ENCODE measurements around the gene SYNGAP1. TPM values are rescaled to one million over a fixed set of nuclear protein-coding genes. Genes with fewer than 3 reads are reported as not detected.
A peak's percentile ranks its signal among the peaks of the same experiment; 100 is the strongest.
"Not testable (repeated sequence)": the region's sequence is repeated elsewhere in the genome, so short reads cannot be mapped to it uniquely, and the experiment has no call there.

Gene SYNGAP1
- 10 to 100 TPM; 43.5 to 61.6 (median 55.8) TPM for total RNA-seq
- total RNA-seq (2013): 8.6 TPM

DNA sequence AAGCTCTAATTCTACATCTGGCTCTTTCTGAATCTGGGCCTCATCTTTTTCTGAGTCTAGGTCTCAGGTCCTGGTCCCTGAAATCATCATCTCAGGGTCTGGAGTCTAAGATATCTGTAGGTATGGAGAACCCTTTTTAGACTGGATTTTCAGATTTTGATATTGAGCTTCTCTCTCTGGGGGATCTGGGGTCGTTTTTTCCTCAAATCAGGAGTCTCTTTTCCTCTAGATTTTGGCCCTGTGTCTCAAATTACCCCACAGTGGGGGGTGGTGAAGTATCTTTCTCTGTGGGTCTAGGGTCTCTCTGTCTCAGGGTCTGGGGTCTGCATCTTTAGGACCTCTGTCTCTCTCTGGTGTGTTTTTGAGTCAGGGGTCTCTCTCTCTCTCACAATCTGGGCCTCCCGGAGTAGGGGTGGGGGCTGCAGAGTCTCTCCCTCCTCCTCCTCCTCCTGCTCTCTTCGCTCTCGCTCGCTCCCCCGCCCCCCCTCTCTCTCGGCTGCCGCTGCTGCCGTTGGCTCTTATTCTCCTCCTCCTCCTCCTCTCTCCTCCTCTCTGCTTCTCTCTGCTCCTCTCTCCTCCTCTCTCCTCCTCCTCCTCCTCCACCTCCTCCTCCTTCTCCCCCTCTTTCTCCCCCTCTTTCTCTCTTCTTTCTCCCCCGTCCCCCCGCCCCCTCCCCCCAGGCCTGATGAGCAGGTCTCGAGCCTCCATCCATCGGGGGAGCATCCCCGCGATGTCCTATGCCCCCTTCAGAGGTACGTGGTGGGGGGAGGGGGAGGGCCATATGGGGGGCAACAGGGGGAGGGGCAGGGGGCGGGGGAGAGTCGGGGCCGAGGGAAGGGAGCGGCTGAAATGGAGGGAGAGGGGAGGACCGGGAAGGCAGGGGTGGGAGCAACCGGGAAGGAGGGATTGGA lies at the start of gene SYNGAP1:
Gene SYNGAP1, plus strand, starts transcription at position 486 of the 911 bp plus-strand sequence. Its CDS starts 200 bp downstream, at position 686.
- peak within 1 kb of the TSS; percentile 100 for H3K27ac Mint-ChIP-seq
- H3K4me1 ChIP-seq (ENCODE audit: control insufficient read depth, insufficient read depth, low read length): peaks cover 51% of the 10 kb centered on the region
- peaks cover 16% of the 10 kb centered on the region for H3K36me3 ChIP-seq (ENCODE audit: control insufficient read depth, insufficient read depth, low read length)
- ATAC-seq (no peak), DNase-seq (peak in 1 of 2 donors; percentile 59)
- H3K4me1 Mint-ChIP-seq: peaks cover 55 to 74% of the 10 kb centered on the region in 2 donors
- TF ChIP-seq, protein P1, sequence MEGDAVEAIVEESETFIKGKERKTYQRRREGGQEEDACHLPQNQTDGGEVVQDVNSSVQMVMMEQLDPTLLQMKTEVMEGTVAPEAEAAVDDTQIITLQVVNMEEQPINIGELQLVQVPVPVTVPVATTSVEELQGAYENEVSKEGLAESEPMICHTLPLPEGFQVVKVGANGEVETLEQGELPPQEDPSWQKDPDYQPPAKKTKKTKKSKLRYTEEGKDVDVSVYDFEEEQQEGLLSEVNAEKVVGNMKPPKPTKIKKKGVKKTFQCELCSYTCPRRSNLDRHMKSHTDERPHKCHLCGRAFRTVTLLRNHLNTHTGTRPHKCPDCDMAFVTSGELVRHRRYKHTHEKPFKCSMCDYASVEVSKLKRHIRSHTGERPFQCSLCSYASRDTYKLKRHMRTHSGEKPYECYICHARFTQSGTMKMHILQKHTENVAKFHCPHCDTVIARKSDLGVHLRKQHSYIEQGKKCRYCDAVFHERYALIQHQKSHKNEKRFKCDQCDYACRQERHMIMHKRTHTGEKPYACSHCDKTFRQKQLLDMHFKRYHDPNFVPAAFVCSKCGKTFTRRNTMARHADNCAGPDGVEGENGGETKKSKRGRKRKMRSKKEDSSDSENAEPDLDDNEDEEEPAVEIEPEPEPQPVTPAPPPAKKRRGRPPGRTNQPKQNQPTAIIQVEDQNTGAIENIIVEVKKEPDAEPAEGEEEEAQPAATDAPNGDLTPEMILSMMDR (IDR thresholded peaks at IDR 0.05): no peak
- no peaks in the 10 kb centered on the region for H3K9me3 ChIP-seq (ENCODE audit: control insufficient read depth, insufficient read depth, low read length)
- intact Hi-C loops (cut with micrococcal nuclease): loop anchor here (2.0 to 5.0 kb wide), 3 partner anchors 29 to 107 kb away; partner anchors contain the start of genes KIFC1 and ZBTB9
- peak within 1 kb of the TSS; percentile 61 for H3K4me3 Mint-ChIP-seq
- H3K9me3 Mint-ChIP-seq: no peaks in the 10 kb centered on the region
- peak within 1 kb of the TSS; percentile 95 for H3K27ac ChIP-seq (ENCODE audit: low read length)
- H3K4me3 ChIP-seq (ENCODE audit: low read length): no peak within 1 kb of the TSS
- no peaks in the 10 kb centered on the region for H3K27me3 ChIP-seq (ENCODE audit: control insufficient read depth, insufficient read depth, low read length)
- no peaks in the 10 kb centered on the region for H3K27me3 Mint-ChIP-seq (ENCODE audit: low read depth in 2 of 2)
- no peaks in the 10 kb centered on the region for H3K36me3 Mint-ChIP-seq
- 7% methylated on average over 13 of the region's 22 CpGs for WGBS (ENCODE audit: insufficient coverage)

DNA sequence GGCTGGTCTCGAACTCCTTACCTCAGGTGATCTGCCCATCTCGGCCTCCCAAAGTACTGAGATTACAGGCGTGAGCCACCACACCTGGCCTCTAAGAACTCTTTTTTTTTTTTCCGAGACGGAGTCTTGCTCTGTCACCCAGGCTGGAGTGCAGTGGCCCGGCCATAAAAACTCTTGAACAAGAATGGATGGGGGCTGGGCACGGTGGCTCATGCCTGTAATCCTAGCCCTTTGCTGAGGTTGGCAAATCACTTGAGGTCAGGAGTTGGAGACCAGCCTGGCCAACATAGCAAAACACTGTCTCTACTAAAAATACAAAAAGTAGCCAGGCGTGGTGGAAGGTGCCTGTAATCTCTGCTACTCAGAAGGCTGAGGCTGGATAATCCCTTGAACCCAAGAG lies 48.0 kb upstream of the SYNGAP1 start:
- H3K4me1 Mint-ChIP-seq: peaks cover 11 to 24% of the 10 kb centered on the region in 2 donors
- H3K27ac Mint-ChIP-seq; DNase-seq; ATAC-seq; H3K9me3 ChIP-seq (ENCODE audit: control insufficient read depth, insufficient read depth, low read length); H3K4me3 Mint-ChIP-seq; H3K36me3 Mint-ChIP-seq; H3K9me3 Mint-ChIP-seq; H3K36me3 ChIP-seq (ENCODE audit: control insufficient read depth, insufficient read depth, low read length); H3K27me3 ChIP-seq (ENCODE audit: control insufficient read depth, insufficient read depth, low read length); H3K4me3 ChIP-seq (ENCODE audit: low read length); H3K27me3 Mint-ChIP-seq (ENCODE audit: low read depth in 2 of 2); intact Hi-C loops (cut with micrococcal nuclease); H3K27ac ChIP-seq (ENCODE audit: low read length): not testable (repeated sequence)
- WGBS (ENCODE audit: insufficient coverage): 97% methylated on average over 8 of the region's 8 CpGs
- peaks cover 25% of the 10 kb centered on the region for H3K4me1 ChIP-seq (ENCODE audit: control insufficient read depth, insufficient read depth, low read length)

DNA sequence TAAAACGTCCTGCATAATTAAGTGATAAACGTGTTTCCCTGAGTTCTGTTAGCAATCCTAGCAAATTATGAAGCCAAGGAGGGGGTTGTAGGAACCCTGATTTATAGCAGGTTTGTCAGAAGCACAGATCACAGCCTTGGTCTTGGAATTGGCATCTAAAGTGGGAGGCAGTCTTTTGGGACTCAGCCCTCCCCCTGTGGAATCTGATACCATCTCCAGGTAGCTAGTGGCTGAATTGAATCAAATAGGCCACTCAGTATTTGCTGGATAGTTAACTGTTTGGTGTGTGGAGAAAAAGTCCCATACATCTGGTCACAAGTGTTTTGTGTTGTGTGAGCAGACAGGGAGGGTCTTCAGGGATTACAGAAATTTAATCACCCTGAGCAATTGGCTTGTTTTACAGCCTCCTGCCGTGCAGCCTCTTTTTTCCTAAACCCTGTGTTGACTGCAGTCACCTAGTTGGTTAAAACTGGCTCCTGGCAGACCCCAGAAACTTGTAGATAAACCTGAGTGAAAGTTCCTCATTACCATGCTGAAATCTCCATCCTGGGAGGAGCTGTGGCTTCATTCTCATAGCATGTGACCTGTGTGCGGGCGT lies 47.2 kb upstream of the SYNGAP1 start:
- 30% methylated on average over 4 of the region's 5 CpGs for WGBS (ENCODE audit: insufficient coverage)
- no peaks in the 10 kb centered on the region for H3K36me3 Mint-ChIP-seq
- H3K27me3 Mint-ChIP-seq (ENCODE audit: low read depth in 2 of 2): no peaks in the 10 kb centered on the region
- DNase-seq: no peak
- no peak for ATAC-seq
- no peak overlapping the region for H3K27ac ChIP-seq (ENCODE audit: low read length)
- peaks cover 11 to 24% of the 10 kb centered on the region in 2 donors for H3K4me1 Mint-ChIP-seq
- intact Hi-C loops (cut with micrococcal nuclease): no loop called here
- no peak overlapping the region for H3K4me3 ChIP-seq (ENCODE audit: low read length)
- no peaks in the 10 kb centered on the region for H3K27me3 ChIP-seq (ENCODE audit: control insufficient read depth, insufficient read depth, low read length)
- H3K9me3 Mint-ChIP-seq: no peaks in the 10 kb centered on the region
- no peaks in the 10 kb centered on the region for H3K9me3 ChIP-seq (ENCODE audit: control insufficient read depth, insufficient read depth, low read length)
- TF ChIP-seq, protein P1 (IDR thresholded peaks at IDR 0.05): no peak
- peaks cover 25% of the 10 kb centered on the region for H3K4me1 ChIP-seq (ENCODE audit: control insufficient read depth, insufficient read depth, low read length)
- peak overlapping the region in 1 of 2 donors; percentile 91 for H3K27ac Mint-ChIP-seq
- no peaks in the 10 kb centered on the region for H3K36me3 ChIP-seq (ENCODE audit: control insufficient read depth, insufficient read depth, low read length)
- no peak overlapping the region for H3K4me3 Mint-ChIP-seq
